Activated T-cell treated with anti-CD3 and anti-CD28 coated beads, Interleukin-2, amount 50 U/mL, for 4 hours (primary cell): ENCODE measurements around the gene AFDN. TPM values are rescaled to one million over a fixed set of nuclear protein-coding genes. Genes with fewer than 3 reads are reported as not detected.

Source experiments
- ATAC-seq, 2 donors: fragments of 200-7000 bp; cut with Tn5 transposase; one replicate each; pipeline ENCODE4 v1.10.0; 2021
- DNase-seq: peaks from one replicate; pipeline ENCODE4 v3.0.0-alpha.2; 2020
- H3K27me3 Mint-ChIP-seq: one replicate; pipeline ENCODE4 v1.8.0; 2021; ENCODE audit warnings: low read depth, mixed read lengths
- H3K36me3 Mint-ChIP-seq: one replicate; pipeline ENCODE4 v1.8.0; 2022; ENCODE audit warnings: mixed read lengths; ENCODE audit not compliant: insufficient read depth
- H3K4me1 Mint-ChIP-seq: one replicate; pipeline ENCODE4 v1.8.0; 2021; ENCODE audit warnings: low read depth, mixed read lengths
- H3K4me3 Mint-ChIP-seq: one replicate; pipeline ENCODE4 v1.8.0; 2021; ENCODE audit warnings: mild to moderate bottlenecking, moderate library complexity, mixed read lengths
- H3K9me3 Mint-ChIP-seq: one replicate; pipeline ENCODE4 v1.8.0; 2021; ENCODE audit warnings: mixed read lengths
- total RNA-seq, 3 donors: library from RNA; stranded (reverse); gene quantifications; one replicate each; pipeline ENCODE4 v1.2.1, GENCODE V29; 2021

AFDN gene
- total RNA-seq, 3 donors from 2014 or later, result 12.8 to 29.1 (median 17.9) TPM

GRCh38 chr6:167803816-167804215, 22.9 kb upstream of the AFDN start:
- no peaks in the 10 kb centered on the region for H3K36me3 Mint-ChIP-seq
- no peak for DNase-seq
- H3K27me3 Mint-ChIP-seq, result peaks cover 66% of the 10 kb centered on the region
- ATAC-seq, result no peak
- H3K4me3 Mint-ChIP-seq, result no peak overlapping the region
- H3K4me1 Mint-ChIP-seq, result no peaks in the 10 kb centered on the region
- H3K9me3 Mint-ChIP-seq, result no peaks in the 10 kb centered on the region

- Mint-ChIP-seq H3K27me3 (peaks cover 64% of the 10 kb centered on the region), H3K4me1 (no peaks in the 10 kb centered on the region), H3K9me3 (no peaks in the 10 kb centered on the region), H3K4me3 (no peak overlapping the region), H3K36me3 (no peaks in the 10 kb centered on the region)
- DNase-seq (no peak), ATAC-seq (no peak)
These were observed 22.3 kb upstream of the AFDN start for GRCh38 chr6:167804281-167805013.

GRCh38 chr6:167805349-167806060, 21.2 kb upstream of the AFDN start:
- H3K27me3 Mint-ChIP-seq, result peaks cover 56% of the 10 kb centered on the region
- no peaks in the 10 kb centered on the region for H3K4me1 Mint-ChIP-seq
- H3K9me3 Mint-ChIP-seq, result no peaks in the 10 kb centered on the region
- DNase-seq (no peak), ATAC-seq (no peak)
- H3K4me3 Mint-ChIP-seq, result no peak overlapping the region
- no peaks in the 10 kb centered on the region for H3K36me3 Mint-ChIP-seq

- DNase-seq (no peak), ATAC-seq (no peak)
- H3K27me3 Mint-ChIP-seq, result peaks cover 56% of the 10 kb centered on the region
- H3K4me3 Mint-ChIP-seq, result no peak overlapping the region
- H3K4me1 Mint-ChIP-seq, result no peaks in the 10 kb centered on the region
- H3K9me3 Mint-ChIP-seq, result no peaks in the 10 kb centered on the region
- no peaks in the 10 kb centered on the region for H3K36me3 Mint-ChIP-seq
These were observed 20.5 kb upstream of the AFDN start for GRCh38 chr6:167806061-167806700.

- no peaks in the 10 kb centered on the region for H3K4me1 Mint-ChIP-seq
- no peaks in the 10 kb centered on the region for H3K9me3 Mint-ChIP-seq
- no peaks in the 10 kb centered on the region for H3K36me3 Mint-ChIP-seq
- no peak for ATAC-seq
- peaks cover 51% of the 10 kb centered on the region for H3K27me3 Mint-ChIP-seq
- no peak overlapping the region for H3K4me3 Mint-ChIP-seq
- DNase-seq, result no peak
These were observed 19.5 kb upstream of the AFDN start for GRCh38 chr6:167807200-167807599.

- H3K27me3 Mint-ChIP-seq, result peaks cover 48% of the 10 kb centered on the region
- no peaks in the 10 kb centered on the region for H3K9me3 Mint-ChIP-seq
- no peaks in the 10 kb centered on the region for H3K36me3 Mint-ChIP-seq
- no peaks in the 10 kb centered on the region for H3K4me1 Mint-ChIP-seq
- ATAC-seq (no peak), DNase-seq (no peak)
- H3K4me3 Mint-ChIP-seq, result no peak overlapping the region
These were observed 19.0 kb upstream of the AFDN start for GRCh38 chr6:167807756-167808155.

GRCh38 chr6:167811040-167811439, 15.7 kb upstream of the AFDN start:
- H3K4me3 Mint-ChIP-seq, result no peak overlapping the region
- DNase-seq, result no peak
- no peaks in the 10 kb centered on the region for H3K4me1 Mint-ChIP-seq
- peaks cover 25% of the 10 kb centered on the region for H3K27me3 Mint-ChIP-seq
- no peaks in the 10 kb centered on the region for H3K9me3 Mint-ChIP-seq
- ATAC-seq, result no peak
- no peaks in the 10 kb centered on the region for H3K36me3 Mint-ChIP-seq

GRCh38 chr6:167811442-167812087, 15.1 kb upstream of the AFDN start:
- Mint-ChIP-seq H3K27me3 (peaks cover 21% of the 10 kb centered on the region), H3K4me1 (no peaks in the 10 kb centered on the region), H3K36me3 (no peaks in the 10 kb centered on the region), H3K4me3 (no peak overlapping the region), H3K9me3 (no peaks in the 10 kb centered on the region)
- DNase-seq, result no peak
- no peak for ATAC-seq

GRCh38 chr6:167812088-167812487, 14.6 kb upstream of the AFDN start:
- Mint-ChIP-seq H3K36me3 (no peaks in the 10 kb centered on the region), H3K4me3 (no peak overlapping the region), H3K27me3 (peaks cover 22% of the 10 kb centered on the region), H3K4me1 (no peaks in the 10 kb centered on the region), H3K9me3 (no peaks in the 10 kb centered on the region)
- ATAC-seq (no peak), DNase-seq (no peak)

GRCh38 chr6:167815296-167815980, 11.3 kb upstream of the AFDN start:
- peaks cover 36% of the 10 kb centered on the region for H3K27me3 Mint-ChIP-seq
- no peak for ATAC-seq

GRCh38 chr6:167817016-167817415, 9.7 kb upstream of the AFDN start:
- Mint-ChIP-seq H3K4me3 (no peak overlapping the region), H3K9me3 (no peaks in the 10 kb centered on the region), H3K36me3 (no peaks in the 10 kb centered on the region), H3K27me3 (peaks cover 46% of the 10 kb centered on the region), H3K4me1 (no peaks in the 10 kb centered on the region)
- no peak for DNase-seq
- no peak for ATAC-seq

More at GRCh38 chr6:167815296-167815980, 11.3 kb upstream of the AFDN start:
- no peaks in the 10 kb centered on the region for H3K9me3 Mint-ChIP-seq
- H3K4me1 Mint-ChIP-seq, result no peaks in the 10 kb centered on the region
- H3K4me3 Mint-ChIP-seq, result no peak overlapping the region
- no peaks in the 10 kb centered on the region for H3K36me3 Mint-ChIP-seq
- DNase-seq, result no peak

GRCh38 chr6:167817729-167818128, 9.0 kb upstream of the AFDN start:
- ATAC-seq (no peak), DNase-seq (no peak)
- no peaks in the 10 kb centered on the region for H3K9me3 Mint-ChIP-seq
- H3K4me1 Mint-ChIP-seq, result no peaks in the 10 kb centered on the region
- peaks cover 47% of the 10 kb centered on the region for H3K27me3 Mint-ChIP-seq
- H3K4me3 Mint-ChIP-seq, result no peak overlapping the region
- no peaks in the 10 kb centered on the region for H3K36me3 Mint-ChIP-seq

GRCh38 chr6:167819576-167819975, 7.1 kb upstream of the AFDN start:
- Mint-ChIP-seq H3K4me3 (no peak overlapping the region), H3K4me1 (no peaks in the 10 kb centered on the region), H3K27me3 (peaks cover 45% of the 10 kb centered on the region), H3K9me3 (no peaks in the 10 kb centered on the region), H3K36me3 (no peaks in the 10 kb centered on the region)
- ATAC-seq, result no peak
- DNase-seq, result no peak

- peaks cover 56% of the 10 kb centered on the region for H3K27me3 Mint-ChIP-seq
- DNase-seq (no peak), ATAC-seq (no peak)
- no peak overlapping the region for H3K4me3 Mint-ChIP-seq
- H3K9me3 Mint-ChIP-seq, result no peaks in the 10 kb centered on the region
- H3K36me3 Mint-ChIP-seq, result no peaks in the 10 kb centered on the region
- peaks cover 7% of the 10 kb centered on the region for H3K4me1 Mint-ChIP-seq
These were observed 6.0 kb upstream of the AFDN start for GRCh38 chr6:167820681-167821080.
